ENCODE measurements around the gene WNT1.

The WNT1 gene

GRCh38 chr12:48980953-48981756 is 3.0 kb downstream of the WNT1 start:
- peak; percentile 67 to 78 (median 70) for DNase-seq

DNA sequence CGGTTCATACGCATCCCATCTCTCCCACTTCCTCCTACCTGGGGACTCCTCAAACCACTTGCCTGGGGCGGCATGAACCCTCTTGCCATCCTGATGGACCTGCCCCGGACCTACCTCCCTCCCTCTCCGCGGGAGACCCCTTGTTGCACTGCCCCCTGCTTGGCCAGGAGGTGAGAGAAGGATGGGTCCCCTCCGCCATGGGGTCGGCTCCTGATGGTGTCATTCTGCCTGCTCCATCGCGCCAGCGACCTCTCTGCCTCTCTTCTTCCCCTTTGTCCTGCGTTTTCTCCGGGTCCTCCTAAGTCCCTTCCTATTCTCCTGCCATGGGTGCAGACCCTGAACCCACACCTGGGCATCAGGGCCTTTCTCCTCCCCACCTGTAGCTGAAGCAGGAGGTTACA is 3.6 kb downstream of the WNT1 start:
- no peak for DNase-seq

GRCh38 chr12:48982397-48983080 is 4.4 kb downstream of the WNT1 start:
- DNase-seq, result no peak

DNA sequence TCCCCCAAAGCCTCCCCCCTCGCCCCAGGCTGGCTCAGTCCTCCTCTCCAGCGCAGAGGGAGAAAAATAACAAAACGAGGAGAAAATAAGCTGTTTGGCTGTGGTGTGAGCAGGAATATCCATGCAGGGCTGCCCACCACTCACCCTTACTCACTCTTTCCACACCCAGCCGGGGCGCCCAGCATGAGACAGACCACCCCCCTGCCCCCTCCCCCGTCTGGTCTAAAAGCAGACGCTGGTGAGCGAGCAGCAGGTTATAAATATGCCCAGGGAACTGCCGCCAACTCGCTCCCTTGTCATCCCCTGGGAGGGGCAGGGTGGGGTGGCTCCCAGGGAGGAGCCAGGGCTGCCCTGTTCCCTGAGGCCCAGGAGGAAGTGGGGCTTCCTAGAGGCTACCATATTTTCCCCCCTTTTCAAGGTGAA is 7.4 kb downstream of the WNT1 start:
- no peak for DNase-seq

DNA sequence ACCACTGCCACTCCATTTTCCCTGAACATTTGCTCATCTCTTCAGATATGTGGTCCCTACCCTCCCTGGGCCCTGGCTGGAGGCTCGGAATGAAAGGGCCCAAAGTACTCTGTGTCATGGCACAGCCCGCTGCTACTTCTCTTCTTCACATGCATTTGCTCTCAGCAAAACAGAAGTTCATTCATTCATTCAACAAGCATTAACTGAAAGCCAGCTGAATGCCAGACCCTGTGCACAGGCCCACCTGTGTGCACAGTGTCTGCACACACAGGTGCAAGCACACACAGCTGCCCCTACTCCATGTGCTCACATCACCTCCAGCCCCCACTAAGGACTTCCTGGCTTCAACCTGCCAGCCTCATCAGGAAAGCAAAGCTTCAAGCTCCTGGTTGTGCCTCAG is 7.8 kb downstream of the WNT1 start:
- DNase-seq, result no peak

DNA sequence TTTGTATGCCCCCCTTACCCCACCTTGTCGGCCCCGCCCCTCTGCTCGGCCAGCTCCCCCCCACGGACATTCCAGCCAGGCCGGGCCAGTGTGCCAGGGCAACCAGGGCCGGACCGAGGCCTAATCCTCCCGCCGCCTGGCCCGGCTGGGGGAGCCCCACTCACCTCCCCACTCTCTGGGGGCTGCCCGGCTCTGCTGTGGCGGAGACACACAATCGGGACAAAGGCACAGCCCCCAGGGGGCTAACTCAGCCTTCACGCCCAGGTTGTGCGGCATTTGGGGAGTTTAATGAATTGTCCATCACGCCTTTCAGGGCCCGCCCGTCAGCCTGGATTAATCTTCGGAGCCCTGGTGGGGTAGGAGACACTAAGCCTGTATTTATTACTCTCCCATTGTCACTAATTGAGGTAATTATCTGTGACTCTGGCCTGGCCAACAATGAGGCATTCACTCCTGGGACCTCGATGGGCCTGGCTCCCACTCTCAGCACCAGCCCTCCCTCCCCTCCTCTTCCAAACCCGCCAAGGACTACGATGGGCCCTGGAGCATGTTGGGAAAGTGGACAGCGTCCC is 8.7 kb downstream of the WNT1 start:
- no peak for DNase-seq

DNA sequence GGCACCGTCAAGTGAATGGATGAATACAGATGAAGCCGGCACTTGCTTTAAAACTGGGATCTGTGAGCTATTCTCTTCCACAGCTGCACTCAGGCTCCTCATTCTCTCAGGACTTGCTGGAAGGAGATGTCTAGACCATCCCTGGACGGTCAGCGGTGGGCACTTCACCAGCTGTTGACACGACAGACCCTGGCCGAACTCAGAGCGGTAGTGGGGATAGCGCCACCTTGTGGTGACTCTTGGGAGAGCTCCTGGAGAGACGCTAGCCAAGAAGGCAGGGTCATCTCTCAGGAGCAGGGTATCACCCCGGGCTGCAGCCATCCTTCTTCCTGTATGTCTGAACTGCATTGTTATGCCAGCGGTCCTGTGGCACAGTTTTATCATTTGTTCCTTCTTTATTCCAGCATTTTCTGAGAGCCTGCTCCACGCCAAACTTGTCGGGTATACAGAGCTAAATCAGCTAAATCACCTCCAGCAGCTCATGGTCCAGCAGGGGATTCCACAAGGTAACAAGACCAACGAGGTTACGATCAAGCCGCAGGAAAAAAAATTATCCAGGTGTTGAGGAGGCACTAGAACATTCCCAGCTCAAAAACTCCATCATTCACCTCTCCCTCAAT is 10.0 kb downstream of the WNT1 start:
- peak; percentile 78 to 88 (median 83) for DNase-seq

DNA sequence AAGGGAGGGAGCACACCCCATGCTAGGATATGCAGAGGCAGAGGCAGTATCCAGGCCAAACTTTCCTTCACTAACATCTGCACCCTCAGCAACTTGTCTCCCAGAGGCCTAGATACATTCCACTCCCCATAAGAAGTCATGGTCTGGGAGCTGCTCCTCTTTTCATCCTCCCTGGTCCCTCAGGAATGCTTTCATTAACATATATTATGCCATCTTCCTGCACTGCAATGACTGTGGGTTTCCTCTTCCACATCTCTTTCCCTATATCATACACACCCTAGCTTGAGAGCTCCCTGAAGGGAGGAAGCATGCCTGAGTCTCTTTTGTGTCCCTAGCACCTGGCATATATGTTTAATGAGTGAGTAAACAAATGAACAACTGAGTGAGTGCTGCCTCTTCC is 12.4 kb downstream of the WNT1 start:
- DNase-seq, result no peak

DNA sequence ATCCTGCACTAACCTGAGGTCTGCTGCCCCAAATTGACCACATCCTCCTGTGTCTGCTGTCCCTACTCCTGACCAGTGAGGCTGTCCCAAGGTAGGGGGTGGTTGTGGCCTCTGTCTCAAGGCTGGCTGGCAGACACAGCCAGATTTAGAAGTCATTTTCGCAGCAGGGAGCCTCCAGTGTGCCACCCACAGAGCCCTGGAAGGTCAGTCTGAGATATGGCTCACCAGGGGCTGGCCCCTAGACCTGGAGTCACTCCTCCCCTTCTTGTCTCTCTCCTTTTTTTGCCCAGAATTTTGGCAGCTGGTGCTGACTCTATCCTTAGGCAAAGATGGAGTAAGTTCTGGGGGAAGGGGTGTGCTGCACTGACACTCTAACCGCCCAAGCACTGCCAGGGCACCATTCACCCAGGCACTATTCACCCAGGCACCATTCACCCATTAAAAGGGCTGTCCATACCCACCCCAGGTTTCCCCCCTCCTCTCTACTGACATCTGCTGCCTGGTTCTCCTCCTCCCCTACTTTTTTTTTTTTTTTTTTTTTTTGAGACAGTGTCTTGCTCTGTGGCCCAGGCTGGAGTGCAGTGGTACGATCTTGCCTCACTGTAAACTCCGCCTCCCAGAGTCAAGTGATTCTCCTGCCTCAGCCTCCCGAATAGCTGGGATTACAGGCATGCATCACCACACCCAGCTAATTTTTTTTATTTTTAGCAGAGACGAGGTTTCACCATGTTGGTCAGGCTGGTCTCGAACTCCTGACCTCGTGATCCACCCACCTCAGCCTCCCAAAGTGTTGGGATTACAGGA is 13.3 kb downstream of the WNT1 start:
- no peak for DNase-seq

GRCh38 chr12:48993787-48994186 is 15.7 kb downstream of the WNT1 start:
- no peak for DNase-seq

- DNase-seq, result no peak
Measured at GRCh38 chr12:48994224-48995085, 16.3 kb downstream of the WNT1 start.

GRCh38 chr12:48995086-48995879 is 17.2 kb downstream of the WNT1 start:
- peak; percentile 80 to 88 (median 80) for DNase-seq

DNA sequence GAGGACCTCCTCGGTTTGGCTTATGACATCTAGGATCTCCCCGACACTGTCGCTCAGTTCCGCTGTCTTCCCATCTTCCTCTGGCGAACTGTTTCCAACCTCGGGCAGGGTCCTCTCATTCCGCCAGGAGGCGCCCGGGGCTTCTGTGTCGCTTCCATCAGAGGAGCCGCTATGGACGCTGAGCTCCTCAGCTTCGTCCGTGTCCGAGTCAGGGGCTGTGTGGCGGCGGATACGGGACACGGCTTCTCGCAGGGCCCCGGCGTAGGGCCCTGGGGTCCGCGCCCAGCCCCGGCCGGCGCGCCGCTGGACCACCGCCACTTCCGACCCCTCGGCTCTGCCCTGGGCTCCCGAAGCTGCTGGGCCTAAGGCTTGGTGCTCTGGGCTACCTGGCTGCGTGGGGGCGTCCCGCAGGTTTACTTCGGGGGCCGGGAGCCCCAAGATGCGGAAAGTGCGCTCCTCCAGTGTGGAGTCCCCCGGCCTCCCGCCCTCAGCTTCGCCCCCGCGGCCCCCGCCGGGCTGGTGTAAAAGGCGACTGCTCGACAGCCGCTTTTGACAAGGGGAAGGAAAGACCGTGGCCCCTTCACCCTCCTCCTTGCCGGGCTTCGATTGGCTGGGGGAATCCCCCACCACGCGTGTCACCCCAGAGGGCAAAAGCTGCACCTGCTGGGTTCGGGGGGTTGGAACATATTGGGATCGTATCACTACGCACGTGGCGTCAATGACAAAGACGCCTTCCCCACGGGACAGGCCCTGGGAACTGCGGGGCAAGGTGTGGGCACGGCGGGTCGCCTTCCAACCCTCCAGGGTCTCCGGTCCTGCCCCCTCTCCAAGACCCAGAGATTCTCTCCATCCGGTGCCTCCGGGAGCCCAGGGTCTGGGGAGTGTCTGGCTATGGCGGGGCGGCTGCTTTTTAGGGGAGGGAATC is 18.9 kb downstream of the WNT1 start:
- peak; percentile 89 to 95 (median 93) for DNase-seq

DNA sequence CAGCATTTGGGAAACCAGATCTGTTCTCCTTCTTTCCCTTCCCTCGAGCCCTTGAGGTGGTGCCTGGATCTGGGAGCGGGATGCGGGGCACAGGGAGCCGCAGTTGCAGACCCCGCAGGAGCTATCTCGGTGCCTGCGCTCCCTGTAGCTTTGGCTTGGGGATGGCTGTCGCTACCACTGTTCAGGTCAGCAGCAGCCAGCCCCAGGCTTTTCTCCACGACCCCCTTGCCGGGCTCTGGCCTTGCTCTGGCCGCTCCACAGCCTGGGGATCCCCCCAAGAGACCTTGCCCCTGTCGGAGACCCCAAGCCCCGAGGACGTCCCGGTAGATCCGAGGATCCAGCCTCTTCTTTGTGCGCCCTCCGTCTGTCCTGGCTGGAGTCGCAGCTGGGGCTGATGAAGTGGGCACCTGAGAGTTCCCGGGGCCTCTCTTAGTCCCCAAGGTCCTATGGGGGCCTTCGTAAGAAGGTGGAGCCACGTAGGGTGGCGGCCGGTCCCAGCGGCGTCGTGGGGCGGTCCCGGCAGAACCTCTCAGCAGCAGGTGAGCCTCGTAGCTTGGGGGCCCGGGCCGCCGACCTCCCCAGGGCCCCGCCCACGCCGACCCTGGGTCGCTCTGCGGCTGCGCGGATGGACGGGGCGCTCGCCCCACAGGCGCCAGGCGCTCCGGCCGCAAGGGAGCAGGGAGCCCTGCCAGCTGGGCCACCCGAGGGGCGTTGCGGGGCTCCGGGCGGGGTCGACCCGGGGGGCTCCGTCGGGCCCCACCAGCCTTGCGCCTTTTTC is 19.8 kb downstream of the WNT1 start:
- peak in 1 of 3 donors; percentile 62 for DNase-seq

DNA sequence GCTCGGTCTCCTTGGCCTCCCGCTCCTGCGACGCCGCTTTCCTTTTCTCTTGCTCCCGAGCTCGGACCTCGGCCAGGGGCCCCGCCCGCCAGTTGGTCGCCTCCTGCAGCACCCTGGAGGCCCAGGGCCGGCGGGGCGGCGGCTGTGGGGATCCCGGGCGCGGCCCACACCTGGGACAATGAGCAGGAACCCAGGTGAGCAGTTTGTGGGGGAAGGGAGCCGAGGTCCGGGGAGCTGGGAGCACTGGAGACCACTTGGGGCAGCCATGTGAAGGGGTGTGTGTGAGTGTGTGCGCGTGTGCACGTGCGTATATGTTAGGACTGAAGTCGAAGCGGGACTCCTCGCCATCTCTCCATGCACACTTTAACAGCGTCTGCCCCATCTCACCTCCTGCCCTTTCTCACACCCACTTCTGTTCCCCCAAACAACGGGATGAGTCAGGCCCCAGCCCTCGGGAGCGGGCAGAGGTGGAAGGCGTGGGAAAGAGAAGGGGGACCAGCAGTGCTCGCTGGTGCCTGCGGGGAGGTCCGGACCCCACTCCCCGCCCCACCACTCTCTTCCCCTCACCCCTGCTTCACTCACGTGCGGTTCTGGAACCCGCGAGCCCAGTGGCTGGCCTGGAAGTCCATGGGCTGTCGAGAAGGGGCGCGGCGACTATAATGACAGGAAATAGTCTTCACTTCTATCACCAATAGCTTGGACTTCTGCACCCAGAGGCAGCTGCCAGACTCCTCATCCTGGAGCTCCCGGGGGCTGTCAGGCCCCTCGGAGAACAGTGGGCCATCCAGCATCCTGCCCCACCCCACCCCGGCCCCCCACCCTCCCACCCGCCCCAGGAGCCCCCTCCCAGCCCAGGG is 20.6 kb downstream of the WNT1 start:
- peak; percentile 41 to 48 (median 44) for DNase-seq

DNA sequence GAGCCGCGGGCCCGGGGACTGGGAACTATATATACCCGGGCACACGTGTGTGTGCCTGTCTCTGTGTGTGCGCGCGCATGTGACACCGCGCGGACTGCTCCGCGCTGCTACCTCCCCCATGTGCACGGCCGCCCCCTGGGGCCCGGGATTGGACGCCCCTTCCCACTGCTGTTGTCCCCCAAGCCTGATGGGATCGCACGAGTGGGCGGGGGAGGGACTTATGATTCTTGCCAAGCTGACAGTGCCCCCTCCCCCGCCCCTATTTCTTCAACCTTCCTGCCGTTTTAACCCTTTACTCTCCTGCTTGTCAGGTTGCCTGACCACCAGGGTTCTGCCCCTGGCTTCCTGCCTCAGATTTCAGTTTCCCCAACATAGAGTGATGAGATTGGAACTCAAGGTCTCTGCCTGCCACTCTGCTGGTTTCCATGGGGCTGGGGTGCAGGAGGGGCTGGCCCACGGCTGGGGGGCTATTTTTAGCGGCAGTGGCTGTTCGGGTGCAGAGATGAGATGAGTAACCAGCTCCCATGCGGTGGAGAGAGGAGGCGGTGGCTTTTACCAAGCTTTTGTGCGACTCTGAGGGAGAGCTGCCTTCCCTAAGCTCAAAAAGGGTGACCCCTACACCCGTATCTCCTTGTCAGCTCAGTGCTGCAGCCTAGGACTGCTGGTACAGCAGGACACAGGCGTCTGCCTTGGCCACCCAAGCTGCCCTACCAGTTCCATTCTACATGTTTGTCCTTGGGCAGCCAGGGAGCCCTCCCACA is 21.4 kb downstream of the WNT1 start, which contains the start of gene DDN:
Gene DDN, minus strand, starts transcription at position 5 of the 761 bp plus-strand sequence. CDS start 88 bp downstream, outside the sequence.
- peak; percentile 46 to 55 (median 55) for DNase-seq

DNA sequence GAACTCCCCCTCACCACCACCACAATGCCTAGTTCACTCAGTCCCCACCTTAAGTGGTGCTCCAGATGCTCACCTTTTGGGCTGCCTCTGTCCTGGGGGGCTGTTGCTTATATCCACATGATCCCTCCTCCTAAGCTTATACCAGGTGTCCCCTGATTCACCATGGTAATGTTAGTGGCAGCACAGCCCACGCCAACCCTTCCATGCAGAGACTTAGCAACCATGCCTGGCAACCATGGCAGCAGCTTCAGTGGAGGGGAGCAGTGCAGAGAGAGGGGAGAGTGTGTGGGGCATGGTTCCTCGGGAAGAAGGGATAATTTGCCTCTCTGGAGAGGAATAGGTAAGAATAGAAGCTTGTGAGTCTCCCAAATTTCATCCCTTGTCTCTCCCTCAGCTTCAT is 22.2 kb downstream of the WNT1 start:
- no peak for DNase-seq

All from suppressor macrophage treated with lipopolysaccharide for 1 hour (primary cell).